Peyer's patch (tissue), 4 donors: Measurements from ENCODE around the gene FLRT1. TPM values are rescaled to one million over a fixed set of nuclear protein-coding genes. Genes with fewer than 3 reads are reported as not detected.

Source experiments
- DNase-seq, 3 donors: peaks; one replicate each; pipeline ENCODE4 v3.0.0-alpha.2; 2017 to 2019
- H3K27ac ChIP-seq, 4 donors: fragments of 200-600 bp; sonication (generic); one replicate each; pipeline ENCODE4 v1.5.1; 2016 to 2019
- H3K27me3 ChIP-seq, 2 donors: fragments of 200-600 bp; sonication (generic); one replicate each; pipeline ENCODE4 v1.5.1; 2019
- H3K36me3 ChIP-seq, 3 donors: fragments of 200-600 bp; sonication (generic); one replicate each; pipeline ENCODE4 v1.5.1; 2016 to 2019
- H3K4me1 ChIP-seq, 4 donors: fragments of 200-600 bp; sonication (generic); one replicate each; pipeline ENCODE4 v1.5.1; 2016 to 2019
- H3K4me3 ChIP-seq, 4 donors: fragments of 200-600 bp; sonication (generic); 1 replicate in 3 of 4; 2 replicates in 1 of 4; pipeline ENCODE4 v1.5.1; 2016 to 2019; ENCODE audit warnings: mild to moderate bottlenecking in 1 of 4
- H3K9me3 ChIP-seq, 4 donors: fragments of 200-600 bp; sonication (generic); one replicate each; pipeline ENCODE4 v1.5.1; 2016 to 2019; ENCODE audit warnings: mild to moderate bottlenecking in 1 of 4
- POLR2A ChIP-seq, 2 donors: fragments of 450-650 bp; IDR thresholded peaks; one replicate each; pipeline ENCODE4 v1.5.1; 2017; ENCODE audit warnings: antibody characterized with exemption in 2 of 2, mild to moderate bottlenecking in 2 of 2, moderate library complexity in 2 of 2
- total RNA-seq, 4 donors: library from RNA; depleted of rRNA; stranded (reverse); fragments of >200 nt; gene quantifications; one replicate each; pipeline ENCODE4 v1.1.0, GENCODE V29; 2016
- TF ChIP-seq, protein P1 (sequence below), 6 experiments: fragments of 450-650 bp in 4 of 6; fragments of 200-600 bp in 2 of 6; sonication (generic) in 1 of 6; IDR thresholded peaks; one replicate each; pipeline ENCODE4 v1.5.1; 2017 to 2019; ENCODE audit warnings: antibody characterized with exemption in 6 of 6, mild to moderate bottlenecking in 3 of 6, moderate library complexity in 1 of 6

Gene FLRT1
- total RNA-seq, 4 donors from 2014 or later: 0.27 TPM; not detected in 3

DNA sequence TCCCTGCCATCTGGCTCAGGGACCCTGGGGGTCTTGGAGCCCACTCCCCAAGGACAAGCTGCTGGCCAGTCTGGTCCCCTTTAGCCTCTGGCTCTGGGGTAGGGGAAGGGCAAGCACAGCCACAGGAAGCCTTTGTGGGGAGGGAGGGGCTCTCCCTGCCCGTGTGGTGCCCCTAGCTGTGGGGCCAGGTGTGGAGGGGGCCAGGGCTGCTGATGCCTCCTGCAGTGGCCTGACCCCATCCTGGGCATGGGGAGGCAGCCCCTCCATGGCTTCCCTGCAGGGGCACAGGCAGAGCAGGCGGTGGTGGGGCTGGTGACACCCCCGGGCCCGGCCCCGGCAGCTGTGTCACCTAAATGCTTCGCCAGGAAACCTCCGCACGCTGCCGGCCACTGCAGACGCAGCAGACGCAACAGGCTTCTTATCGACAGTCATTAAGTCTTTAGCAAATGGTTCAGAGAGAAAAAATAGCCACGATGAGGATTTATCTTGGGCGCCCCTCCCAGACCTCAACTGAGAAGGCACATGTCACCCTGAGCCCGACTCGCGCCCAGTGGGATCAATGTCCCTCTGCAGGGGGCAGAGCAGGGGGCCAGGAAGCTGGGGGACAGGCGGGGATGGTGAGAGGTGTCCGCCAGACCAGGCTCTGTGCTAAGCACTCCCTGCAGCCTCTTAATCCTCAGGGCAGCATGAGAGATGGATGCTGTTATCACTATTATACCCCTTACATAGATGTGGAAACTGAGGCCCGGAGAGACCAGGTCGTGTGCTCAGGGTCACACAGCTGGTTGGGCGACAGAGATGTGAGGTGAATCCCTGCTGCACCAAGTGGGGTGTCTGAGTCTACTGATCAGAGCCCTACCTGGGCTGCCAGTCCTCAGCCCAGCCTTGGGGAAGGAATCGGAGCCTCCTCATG, 33.9 kb downstream of the FLRT1 start:
- H3K4me3 ChIP-seq: no peak overlapping the region
- DNase-seq: no peak
- H3K27me3 ChIP-seq: no peaks in the 10 kb centered on the region
- no peaks in the 10 kb centered on the region for H3K4me1 ChIP-seq
- H3K27ac ChIP-seq: no peak overlapping the region
- TF ChIP-seq, protein P1, sequence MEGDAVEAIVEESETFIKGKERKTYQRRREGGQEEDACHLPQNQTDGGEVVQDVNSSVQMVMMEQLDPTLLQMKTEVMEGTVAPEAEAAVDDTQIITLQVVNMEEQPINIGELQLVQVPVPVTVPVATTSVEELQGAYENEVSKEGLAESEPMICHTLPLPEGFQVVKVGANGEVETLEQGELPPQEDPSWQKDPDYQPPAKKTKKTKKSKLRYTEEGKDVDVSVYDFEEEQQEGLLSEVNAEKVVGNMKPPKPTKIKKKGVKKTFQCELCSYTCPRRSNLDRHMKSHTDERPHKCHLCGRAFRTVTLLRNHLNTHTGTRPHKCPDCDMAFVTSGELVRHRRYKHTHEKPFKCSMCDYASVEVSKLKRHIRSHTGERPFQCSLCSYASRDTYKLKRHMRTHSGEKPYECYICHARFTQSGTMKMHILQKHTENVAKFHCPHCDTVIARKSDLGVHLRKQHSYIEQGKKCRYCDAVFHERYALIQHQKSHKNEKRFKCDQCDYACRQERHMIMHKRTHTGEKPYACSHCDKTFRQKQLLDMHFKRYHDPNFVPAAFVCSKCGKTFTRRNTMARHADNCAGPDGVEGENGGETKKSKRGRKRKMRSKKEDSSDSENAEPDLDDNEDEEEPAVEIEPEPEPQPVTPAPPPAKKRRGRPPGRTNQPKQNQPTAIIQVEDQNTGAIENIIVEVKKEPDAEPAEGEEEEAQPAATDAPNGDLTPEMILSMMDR (IDR thresholded peaks at IDR 0.05): no peak
- TF ChIP-seq POLR2A (IDR thresholded peaks at IDR 0.05): no peak
- H3K36me3 ChIP-seq: no peaks in the 10 kb centered on the region
- no peaks in the 10 kb centered on the region for H3K9me3 ChIP-seq

- no peak for DNase-seq
- TF ChIP-seq POLR2A (IDR thresholded peaks at IDR 0.05): no peak
- TF ChIP-seq, protein P1 (IDR thresholded peaks at IDR 0.05): no peak
- no peaks in the 10 kb centered on the region for H3K9me3 ChIP-seq
Measured at GRCh38 chr11:64070314-64070681, 34.6 kb downstream of the FLRT1 start.

GRCh38 chr11:64071849-64072248, 36.1 kb downstream of the FLRT1 start:
- Histone ChIP-seq H3K27me3 (no peaks in the 10 kb centered on the region), H3K4me1 (no peaks in the 10 kb centered on the region), H3K9me3 (no peaks in the 10 kb centered on the region), H3K4me3 (no peak overlapping the region), H3K36me3 (no peaks in the 10 kb centered on the region), H3K27ac (no peak overlapping the region)
- TF ChIP-seq, protein P1 (IDR thresholded peaks at IDR 0.05): no peak
- no peak for TF ChIP-seq POLR2A (IDR thresholded peaks at IDR 0.05)
- no peak for DNase-seq

More at GRCh38 chr11:64070314-64070681, 34.6 kb downstream of the FLRT1 start:
- no peaks in the 10 kb centered on the region for H3K4me1 ChIP-seq
- no peak overlapping the region for H3K27ac ChIP-seq
- no peaks in the 10 kb centered on the region for H3K27me3 ChIP-seq
- H3K4me3 ChIP-seq: no peak overlapping the region
- no peaks in the 10 kb centered on the region for H3K36me3 ChIP-seq

GRCh38 chr11:64072403-64072802, 36.7 kb downstream of the FLRT1 start:
- H3K27me3 ChIP-seq: no peaks in the 10 kb centered on the region
- H3K36me3 ChIP-seq: no peaks in the 10 kb centered on the region
- no peak overlapping the region for H3K27ac ChIP-seq
- H3K4me3 ChIP-seq: no peak overlapping the region
- no peak for DNase-seq
- H3K9me3 ChIP-seq: no peaks in the 10 kb centered on the region
- no peak for TF ChIP-seq POLR2A (IDR thresholded peaks at IDR 0.05)
- no peaks in the 10 kb centered on the region for H3K4me1 ChIP-seq

- Histone ChIP-seq H3K36me3 (no peaks in the 10 kb centered on the region), H3K4me3 (no peak overlapping the region), H3K9me3 (no peaks in the 10 kb centered on the region), H3K27ac (no peak overlapping the region), H3K4me1 (no peaks in the 10 kb centered on the region), H3K27me3 (no peaks in the 10 kb centered on the region)
- TF ChIP-seq POLR2A (IDR thresholded peaks at IDR 0.05): no peak
- TF ChIP-seq, protein P1 (IDR thresholded peaks at IDR 0.05): no peak
- no peak for DNase-seq
Measured at GRCh38 chr11:64072871-64073270, 37.1 kb downstream of the FLRT1 start.

DNA sequence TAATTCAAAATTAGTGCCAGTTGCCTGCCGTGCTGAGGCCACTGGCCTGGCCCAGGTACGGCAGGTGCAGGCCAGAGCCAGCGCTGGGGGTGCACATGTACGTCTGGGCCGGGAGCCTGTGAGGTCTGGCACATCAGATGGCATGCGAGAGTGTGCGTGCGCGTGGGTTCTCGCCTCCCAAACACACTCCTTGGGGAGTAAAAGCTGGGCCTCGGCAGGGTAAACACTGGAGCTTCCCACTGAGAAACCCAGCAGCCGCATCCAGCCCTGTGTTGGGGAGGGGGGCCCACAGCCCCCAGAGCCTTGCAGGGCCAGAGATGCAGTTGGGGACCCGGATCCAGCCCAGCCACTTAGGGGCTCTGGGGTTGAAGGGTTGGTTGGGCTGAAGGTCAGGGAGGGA, 37.8 kb downstream of the FLRT1 start:
- TF ChIP-seq, protein P1 (IDR thresholded peaks at IDR 0.05): no peak
- TF ChIP-seq POLR2A (IDR thresholded peaks at IDR 0.05): no peak
- no peak overlapping the region for H3K27ac ChIP-seq
- H3K9me3 ChIP-seq: no peaks in the 10 kb centered on the region
- H3K4me3 ChIP-seq: no peak overlapping the region
- no peaks in the 10 kb centered on the region for H3K36me3 ChIP-seq
- H3K27me3 ChIP-seq: no peaks in the 10 kb centered on the region
- H3K4me1 ChIP-seq: no peaks in the 10 kb centered on the region
- no peak for DNase-seq
